ENCODE data around the gene SRSF4.
A peak's percentile ranks its signal among the peaks of the same experiment; 100 is the strongest.
"Not testable (repeated sequence)": the region's sequence is repeated elsewhere in the genome, so short reads cannot be mapped to it uniquely, and the experiment has no call there.

SRSF4 gene

DNA sequence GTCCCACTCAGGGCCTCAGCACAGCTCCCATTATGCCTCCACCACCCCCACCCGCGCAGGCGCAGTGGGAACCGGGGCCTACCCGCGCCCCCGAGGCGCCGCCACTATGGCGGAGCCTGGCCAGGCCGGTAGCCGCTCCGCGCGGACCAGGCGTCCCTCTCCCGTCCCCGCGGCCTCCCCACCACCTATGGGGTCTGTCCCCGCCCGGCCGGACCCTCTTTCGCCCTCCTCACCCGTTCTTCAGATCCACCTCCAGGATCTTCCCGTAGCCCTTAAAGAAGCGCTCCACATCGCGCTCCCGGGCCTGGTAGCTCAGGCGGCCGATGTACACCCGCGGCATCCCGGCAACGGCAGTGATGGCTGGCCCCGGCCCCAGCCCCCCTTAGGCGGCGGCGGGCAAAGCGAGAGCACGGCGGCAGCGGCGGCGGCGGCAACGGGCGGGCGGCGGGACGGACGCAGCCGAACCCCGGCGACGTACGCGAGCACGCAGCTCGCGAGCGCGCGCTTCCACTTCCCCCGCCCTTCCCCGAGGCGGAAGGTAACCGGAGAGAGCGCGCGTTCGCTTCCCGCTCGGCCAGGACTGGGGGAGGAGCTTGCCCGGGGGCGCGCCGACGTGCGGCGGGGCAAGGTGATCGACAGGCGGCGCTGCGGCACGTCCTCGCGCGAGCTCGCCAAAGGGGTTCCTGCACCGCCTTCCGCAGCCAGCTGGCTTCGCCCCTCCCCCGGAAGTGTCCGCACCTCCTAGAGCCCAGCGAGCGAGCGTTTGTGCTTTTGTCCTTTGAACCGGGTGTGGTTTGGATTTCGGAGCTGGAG, at the start of gene SRSF4:
TSS of gene SRSF4 (minus strand) at position 488 of the 813 bp plus-strand sequence. CDS start at position 340, 148 bp downstream.
- peak; percentile 97 to 99 for DNase-seq

DNA sequence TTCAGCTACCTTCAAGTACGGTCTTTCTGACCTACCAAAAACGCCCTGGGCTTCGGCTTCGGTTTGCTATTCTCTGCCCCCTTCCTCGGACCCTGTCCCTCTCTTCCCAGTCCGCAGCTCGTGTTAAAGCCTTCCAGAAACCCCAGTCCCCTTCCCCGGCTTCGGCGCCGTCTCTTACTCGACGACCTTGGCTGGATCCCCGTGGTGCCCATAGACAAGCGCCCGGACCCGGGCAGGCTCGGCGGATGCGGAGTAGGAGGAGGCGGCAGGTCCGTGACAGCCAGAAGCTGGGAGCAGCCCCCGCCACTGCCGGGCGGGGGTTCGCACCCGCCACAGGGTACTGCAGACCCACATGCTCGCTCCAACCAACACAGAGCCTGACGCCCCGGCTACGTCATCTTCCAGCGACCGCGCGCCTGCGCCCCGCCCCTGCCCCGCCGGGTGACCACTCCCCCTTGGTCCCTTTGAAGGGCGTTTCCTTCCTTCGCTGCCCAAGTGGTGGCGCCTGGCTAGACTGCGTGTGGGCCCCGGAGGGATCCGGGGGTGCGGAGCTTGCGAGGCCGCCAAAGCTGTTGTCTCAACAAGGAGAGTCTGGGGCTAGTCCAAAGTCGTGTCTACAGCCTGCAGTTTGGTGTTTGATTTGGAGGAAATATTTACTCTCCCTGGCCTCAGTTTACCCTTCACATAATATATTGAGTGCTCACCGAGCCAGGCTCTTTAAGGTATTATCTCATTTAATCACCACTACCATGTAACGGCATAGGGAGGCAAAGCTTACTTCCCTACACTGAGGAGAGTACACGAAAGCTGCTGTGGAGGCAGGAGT, 49.1 kb upstream of the SRSF4 start, which contains the start of gene MECR:
TSS of gene MECR (minus strand) at position 382 of the 826 bp plus-strand sequence. CDS start at position 354, 28 bp downstream.
- peak; percentile 72 to 94 for DNase-seq

DNA sequence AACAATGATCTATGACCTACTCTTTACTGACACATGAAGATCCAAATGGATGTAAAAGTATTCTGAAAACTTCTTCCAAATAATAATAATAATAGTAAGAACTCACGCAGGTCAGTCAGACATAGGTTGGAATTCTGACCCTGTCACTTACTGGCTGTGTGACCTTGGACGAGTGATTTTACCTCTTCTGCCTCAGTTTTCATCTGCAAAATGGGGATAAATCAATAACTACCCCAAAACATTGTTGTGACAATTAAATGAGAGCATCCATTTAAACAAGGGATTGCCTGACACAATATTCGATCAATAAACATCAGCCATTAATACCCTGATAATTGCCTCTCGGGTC, 48.5 kb upstream of the SRSF4 start:
- DNase-seq, result no peak

DNA sequence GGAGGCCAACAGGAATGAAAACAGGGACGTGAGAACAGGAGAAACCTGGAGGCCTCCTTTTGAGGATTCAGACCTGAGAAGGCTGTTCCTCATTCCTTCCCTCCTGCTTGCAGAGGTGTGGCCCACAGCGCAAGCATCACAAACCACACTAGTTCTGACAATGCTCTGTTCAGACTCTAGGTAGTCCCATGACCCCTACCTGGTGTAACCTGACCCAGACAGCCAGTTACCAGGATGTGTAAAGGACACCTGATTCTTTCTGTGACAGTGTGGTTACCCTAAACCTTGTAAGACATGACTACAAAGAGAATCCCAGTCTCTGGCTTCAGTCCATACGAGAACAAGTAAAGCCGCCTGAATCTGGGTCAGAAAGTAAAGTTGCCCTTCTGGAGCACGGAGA, 45.8 kb upstream of the SRSF4 start:
- DNase-seq, result no peak

DNA sequence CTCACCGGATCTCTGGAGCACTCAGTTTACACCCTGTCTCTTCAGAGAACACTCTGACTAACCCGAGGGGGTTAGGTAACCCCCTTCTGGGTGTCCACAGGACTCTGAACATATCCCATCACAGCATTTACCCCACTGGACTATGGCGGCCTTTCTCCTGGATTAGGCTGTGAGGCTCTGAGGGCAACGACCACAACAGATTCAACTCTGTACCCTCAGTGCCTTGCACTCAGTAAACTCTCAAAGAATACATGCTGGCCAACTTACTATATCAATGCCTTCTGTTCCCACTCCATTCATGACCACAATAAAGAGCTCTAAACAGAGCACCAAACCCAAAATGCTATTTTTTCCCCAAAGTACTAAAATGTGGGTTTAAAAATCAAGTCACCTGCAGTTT, 43.7 kb upstream of the SRSF4 start:
- DNase-seq, result no peak

DNA sequence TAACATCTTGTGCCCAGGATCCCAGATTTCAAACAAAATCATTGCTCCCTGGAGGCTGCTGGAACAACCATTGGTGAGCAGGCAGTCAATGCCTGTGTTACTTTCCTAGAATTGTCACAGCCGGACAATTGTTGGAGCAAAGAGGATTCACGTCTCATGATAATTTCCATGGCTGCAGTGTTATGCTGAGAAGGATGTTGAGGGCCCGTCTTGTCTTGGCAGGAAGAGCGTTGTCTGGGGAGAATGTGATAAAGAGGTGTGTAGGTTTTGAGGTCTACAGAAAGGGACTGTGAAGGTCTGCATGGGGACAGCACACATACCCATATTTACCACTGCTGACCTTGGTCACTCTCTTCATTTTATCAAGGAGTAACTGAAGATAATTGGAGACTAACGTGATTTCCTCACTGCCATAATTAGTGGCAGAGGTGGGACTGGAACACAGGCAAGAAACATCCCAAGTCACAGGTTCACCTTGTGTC, 42.7 kb upstream of the SRSF4 start:
- no peak for DNase-seq

DNA sequence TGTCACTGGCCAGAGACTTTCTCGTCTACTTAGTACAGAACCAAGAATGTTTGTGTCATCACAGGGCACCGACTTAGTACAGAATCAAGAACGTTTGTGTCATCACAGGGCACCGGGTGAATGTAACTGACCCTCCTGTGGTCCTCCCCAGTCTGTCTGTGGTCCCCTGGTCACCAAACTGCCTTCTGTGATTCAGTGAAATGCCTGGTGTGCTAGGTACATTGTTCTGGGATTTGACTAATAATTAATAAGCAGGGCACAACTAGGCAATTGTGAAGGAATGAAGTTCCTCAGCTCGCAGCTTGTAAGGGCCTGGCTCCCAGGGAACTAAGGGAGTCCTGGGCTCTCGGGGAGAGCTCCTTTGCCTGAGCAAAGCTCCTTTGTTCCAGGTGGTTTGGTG, 41.8 kb upstream of the SRSF4 start:
- no peak for DNase-seq

DNA sequence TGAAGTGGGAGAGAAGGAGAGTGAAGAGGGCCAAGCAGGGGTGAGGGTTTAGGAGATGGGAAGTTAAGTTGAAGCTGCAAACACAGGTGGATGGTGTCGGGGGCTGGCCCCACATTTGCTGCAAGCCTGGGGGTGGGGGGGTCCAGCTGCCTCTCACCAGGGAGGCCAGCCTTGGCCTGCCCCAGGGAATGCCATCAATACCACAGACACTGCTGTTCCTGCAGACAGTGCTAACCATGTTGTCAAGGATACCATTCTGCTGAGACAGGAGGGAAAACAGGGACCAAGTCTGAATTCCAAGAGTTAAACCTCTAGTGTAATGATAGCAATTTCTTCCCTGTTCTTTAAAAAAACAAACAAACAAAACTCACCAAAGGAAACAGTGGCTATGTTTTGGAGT, 41.0 kb upstream of the SRSF4 start:
- no peak for DNase-seq

DNA sequence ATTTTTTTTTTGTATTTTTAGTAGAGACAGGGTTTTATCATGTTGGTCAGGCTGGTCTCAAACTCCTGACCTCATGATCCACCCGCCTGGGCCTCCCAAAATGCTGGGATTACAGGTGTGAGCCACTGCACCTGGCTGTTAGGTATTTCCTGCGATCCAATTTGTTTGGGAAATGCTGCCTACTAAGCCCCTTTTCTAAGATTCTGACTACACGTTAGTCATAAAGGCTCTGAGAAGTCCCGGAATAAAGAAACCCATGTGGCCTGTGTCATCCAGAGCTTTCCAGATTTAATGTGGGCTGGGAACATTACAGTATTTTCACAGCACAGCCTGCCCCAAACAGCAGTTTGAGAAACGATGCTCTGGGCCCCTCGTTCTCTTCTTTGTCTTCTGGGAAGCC, 40.6 kb upstream of the SRSF4 start:
- not testable (repeated sequence) for DNase-seq

DNA sequence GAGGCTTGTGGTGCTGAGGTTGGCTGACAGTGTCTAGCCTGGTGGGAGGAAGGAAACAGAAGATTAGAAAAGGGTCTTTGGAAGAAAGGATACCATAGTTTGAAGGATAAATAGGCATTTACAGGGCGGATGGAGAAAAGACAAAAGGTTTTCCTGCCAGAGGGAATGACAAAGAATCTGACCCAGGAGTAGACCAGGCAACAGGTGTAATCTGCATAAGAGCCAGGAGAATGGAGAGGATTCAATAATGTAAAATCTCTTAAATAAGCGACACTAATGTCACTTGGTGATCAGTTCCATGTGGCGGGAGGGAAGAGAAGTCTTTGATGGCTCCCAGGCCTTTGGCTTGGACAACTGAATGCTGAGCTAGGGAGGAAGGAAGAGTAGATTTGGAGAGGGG, 39.6 kb upstream of the SRSF4 start:
- DNase-seq, result no peak

DNA sequence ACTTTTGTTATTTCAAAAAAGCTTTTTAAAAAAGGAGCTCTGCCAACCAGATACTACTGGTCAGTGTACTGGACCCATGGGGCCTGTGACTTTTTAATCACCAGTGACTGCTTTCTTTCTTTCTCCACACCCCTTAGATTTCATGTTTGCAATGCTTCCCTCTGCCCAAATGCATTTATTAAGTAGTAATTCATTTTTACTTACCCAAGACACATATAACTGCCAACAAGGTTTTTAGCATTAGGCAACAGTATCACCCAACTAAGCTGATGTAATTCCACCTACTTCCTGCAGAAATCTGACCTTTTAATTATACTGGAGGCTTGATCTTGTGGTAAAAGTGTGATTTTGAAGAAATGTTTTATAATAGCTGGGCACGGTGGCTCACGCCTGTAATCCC, 36.5 kb upstream of the SRSF4 start:
- no peak for DNase-seq

DNA sequence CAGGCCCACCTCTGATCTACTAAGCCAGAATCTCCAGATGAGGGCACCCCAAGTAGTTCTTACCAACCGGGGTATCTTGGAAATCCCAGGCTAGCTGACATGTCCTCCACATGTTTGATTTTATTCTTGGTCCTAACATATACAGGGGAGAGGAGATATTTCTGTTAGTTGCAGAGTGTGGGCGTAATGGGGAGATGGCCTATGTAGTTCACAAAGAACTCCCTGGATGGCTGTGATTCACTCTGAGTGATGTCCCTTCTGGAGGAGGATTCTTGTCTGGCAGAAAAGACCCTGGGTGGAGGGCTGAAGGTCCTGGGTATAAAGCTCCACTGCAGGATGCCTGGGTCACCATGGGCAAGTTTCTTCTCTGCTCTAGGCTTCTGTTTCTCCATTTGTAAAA, 35.9 kb upstream of the SRSF4 start:
- DNase-seq, result no peak

DNA sequence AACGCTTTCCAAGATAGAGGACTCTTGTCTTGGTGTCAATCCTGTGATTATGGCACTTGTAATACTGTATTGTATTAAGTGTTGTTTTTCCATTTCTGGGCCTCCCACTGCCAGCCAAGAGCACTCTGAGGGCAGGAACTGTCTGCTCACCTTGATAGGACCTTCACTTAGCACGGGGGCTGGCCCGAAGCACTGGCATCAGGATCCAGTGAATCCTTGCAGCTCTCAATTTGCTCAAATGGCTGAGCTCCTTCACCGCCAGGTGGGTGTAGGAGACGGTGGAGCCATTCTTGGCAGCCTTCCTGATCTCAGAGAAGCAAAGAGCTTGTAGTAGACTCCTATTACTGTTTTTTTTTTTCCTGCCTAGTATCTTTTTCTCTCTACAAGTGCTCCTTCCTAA, 31.4 kb upstream of the SRSF4 start:
- no peak for DNase-seq

DNA sequence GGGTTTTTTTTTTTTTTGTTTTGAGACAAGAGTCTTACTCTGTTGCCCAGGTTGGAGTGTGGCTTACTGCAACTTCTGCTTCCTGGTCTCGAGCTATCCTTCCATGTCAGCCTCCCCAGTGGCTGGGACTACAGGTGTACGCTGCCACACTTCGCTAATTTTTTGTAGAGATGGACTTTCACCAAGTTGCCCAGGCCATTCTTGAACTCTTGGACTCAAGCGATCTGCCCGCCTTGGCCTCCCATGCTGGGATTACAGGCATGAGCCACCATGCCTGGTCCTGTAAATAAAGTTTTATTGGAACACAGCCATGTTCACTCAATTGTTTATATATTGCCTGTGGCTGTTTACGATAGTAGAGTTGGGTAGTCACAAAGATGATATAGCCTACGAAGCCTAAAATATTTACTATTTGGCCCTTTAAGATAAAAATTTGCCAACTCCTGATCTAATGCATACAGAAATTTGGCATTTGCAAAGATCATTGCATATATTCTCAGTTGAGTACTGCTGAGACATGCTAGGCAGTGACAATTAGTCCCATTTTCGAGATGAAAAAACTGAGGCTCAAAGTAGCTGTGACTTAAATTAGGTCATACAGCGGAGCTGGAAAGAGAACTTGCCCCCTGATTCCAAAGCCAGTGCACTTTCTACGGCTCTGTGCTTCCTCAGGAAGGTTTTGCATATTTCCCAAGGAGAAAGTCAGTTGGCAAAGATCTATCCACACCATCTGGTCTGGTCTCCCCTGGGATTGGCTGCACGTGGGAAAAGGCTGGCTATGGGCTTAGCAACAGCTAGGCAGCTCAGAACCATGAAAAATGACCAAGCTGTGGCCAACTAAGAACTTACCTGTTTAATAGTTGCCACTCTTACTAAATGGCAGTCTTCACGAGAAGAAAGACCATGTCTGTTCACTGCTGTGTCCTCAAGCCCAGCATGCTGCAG, 29.7 kb upstream of the SRSF4 start:
- peak; percentile 11 to 80 for DNase-seq

DNA sequence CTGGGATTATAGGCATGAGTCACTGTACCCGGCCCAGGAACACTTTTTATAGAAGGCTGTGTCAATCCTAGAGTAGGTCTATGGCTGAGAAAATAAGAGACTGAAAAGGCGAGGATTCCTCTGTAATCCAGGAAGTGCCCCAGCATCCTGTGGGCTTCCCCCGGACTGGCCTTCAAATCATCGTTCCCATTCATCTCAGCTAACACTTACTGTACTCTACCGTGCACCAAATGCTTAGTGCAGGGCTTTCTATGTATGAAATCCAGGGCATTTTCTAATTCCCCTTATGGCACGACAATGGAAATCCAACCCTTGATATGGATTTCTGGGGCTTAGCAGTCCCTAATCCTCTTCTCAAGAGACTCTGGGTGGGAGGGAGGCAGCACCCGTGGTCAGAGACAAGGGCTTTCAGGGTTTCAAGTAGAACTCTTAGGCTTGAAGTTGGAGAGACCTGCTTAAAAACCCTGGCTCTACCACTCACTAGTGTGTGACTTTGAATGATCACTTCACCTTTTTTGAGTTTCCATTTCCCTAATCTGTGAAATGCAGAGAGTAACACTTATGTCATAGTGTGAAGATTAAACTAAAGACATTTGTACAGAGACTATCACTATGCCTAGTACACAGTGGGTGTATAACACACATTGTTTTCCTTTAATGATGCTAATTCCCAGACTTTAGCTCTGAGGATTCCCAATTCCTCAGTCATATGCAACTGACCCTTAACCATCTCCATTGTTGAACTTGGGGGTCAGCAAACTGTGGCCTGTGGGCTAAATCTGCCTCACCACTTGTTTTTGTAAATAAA, 28.8 kb upstream of the SRSF4 start:
- DNase-seq, result no peak

DNA sequence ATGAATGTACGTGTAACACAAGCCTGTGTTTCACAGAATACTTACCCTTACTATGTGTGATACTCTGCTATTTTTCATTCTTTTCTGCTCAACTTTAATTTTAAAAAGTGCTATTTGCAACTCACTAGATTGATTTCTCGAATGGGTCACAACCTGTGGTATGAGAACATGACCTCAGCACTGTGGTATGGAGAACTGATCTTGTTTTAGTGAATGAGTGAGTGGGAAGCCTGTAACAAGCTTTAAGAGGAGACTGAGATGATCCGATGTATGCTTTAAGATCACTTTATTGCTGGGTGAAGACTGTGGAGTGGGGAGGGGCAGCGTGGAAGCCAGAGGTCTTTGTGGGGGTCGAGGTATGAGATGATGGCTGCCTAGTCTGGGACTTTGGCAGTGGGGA, 27.5 kb upstream of the SRSF4 start:
- DNase-seq, result no peak

DNA sequence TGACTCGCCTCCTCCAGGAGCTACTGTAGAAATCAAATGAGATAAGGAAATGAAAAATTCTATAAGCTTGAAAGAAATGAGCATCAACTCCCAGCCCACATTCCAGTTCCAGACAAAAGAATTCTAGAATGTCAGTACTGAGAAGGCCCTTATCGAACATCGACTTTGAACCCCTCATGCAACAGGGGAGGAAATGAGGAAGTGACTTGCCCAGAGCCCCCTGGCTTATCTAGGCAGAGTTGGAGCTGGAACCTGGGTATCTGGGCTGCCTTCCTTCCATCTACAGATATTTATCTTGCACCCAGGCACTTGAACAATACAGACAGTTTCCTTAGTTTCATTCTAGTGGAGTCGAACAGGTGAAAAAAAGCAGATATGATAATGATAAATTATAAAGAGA, 26.7 kb upstream of the SRSF4 start:
- DNase-seq, result no peak

DNA sequence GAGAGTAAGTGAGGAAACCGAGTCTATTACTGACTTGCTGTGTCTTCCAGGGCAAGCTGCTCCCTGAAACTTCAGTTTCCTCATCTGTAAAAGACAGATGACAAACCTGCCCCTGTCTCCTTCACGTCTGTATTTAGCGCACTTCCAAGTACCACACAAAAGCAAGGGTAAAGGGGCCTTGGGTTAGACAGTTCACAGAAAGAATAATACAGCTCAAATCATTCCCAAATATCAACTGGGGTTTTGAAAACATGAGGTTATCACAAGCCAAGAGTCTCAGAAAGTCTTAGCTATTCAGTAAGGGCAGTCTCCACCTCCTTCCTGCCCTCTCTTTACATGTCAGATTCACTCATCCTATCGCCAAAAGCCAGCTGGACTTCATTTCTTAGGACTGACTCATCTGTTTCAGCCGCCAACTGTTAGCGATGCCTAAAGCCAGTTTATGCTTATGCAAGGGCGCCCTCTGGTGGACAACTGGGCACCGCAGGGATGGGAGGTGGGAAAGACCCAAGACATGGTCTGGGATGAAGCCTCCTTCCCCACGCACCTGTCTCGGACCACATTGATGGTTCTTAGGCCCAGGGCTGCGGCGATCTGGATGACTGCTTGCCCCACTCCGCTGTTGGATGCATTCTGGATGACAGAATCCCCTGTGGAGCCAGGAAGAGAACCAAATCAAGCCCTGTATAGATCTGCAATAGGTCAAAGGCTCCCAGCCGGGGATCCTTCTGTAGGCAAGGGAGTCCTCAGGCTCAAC, 21.1 kb upstream of the SRSF4 start:
- DNase-seq, result peak; percentile 97 to 98

DNA sequence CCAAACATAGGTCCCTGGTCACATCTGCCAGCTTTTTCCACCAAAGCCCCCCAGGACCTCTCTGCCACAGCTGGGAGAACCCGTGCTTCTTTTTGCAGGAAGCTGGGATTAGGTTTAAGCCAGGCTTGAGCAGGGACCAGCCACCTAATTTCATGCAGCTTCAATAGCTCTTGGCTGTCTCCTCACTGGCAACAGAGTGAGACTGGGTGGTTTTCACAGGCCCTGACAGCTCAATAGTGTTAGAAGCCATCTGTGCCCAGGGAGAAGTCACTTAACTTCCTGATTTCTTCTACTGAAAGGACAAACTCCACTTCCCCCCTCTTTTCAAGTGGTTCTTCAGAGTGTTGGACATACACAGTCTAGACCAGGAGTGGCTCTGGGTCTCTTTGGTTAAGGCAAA, 20.4 kb upstream of the SRSF4 start:
- DNase-seq, result peak in 1 of 2 experiments; percentile 39

DNA sequence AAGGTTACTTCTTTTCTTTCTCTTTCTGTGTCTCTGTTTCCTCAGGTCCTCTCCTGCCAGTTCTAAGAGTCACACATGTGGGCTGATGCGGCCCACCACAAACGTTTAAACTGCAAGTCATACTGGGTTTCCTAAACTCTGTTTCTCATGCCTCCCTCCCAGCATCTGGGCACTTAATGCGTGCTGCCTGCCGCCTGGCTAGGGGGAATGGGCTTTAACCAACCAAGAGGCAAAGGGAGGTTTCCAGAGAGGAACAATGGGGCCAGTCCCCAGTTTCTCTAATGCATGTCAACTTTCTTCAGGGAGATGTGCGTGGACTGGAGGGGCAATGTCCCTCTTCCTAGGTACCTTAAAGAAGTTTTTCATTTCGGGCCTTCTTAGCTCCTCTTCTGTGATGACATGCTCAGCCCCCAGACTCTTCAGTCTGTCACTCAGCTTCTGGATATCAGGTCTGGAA, 19.9 kb upstream of the SRSF4 start:
- DNase-seq, result no peak
